ENCODE measurements around the gene AHI1.

AHI1 gene

GRCh38 chr6:135281964-135282363 lies 215.6 kb downstream of the AHI1 start:
- Histone ChIP-seq H3K4me3 (ENCODE audit: low read length in 2 of 2) (no peak overlapping the region), H2BK5ac (ENCODE audit: low read length) (no peak overlapping the region), H4K8ac (ENCODE audit: low read depth, low read length) (no peak overlapping the region), H3K9ac (ENCODE audit: low read depth, low read length, poor library complexity) (no peak overlapping the region), H3K9me3 (replicated peaks in 1 of 2; ENCODE audit: control insufficient read depth in 2 of 2, insufficient read depth in 1 of 2, low read depth in 1 of 2, low read length in 2 of 2) (no peaks in the 10 kb centered on the region), H2AK5ac (ENCODE audit: low read depth, low read length) (no peak overlapping the region), H2AFZ (ENCODE audit: low read length) (no peak overlapping the region), H2BK15ac (ENCODE audit: low read length) (no peak overlapping the region), H3K36me3 (replicated peaks in 1 of 2; ENCODE audit: control insufficient read depth in 2 of 2, insufficient read depth in 2 of 2, low read length in 2 of 2) (no peaks in the 10 kb centered on the region), H4K91ac (ENCODE audit: low read depth, low read length, poor library complexity) (no peak overlapping the region), H3K4ac (ENCODE audit: low read length) (no peak overlapping the region), H3K18ac (ENCODE audit: low read length) (no peak overlapping the region), H3K23ac (ENCODE audit: low read depth, low read length, poor library complexity) (no peak overlapping the region), H3K27ac (replicated peaks; ENCODE audit: low read length) (no peak overlapping the region), H2BK120ac (ENCODE audit: low read depth, low read length) (no peak overlapping the region), H3K14ac (ENCODE audit: low read length) (no peak overlapping the region), H3K27me3 (ENCODE audit: control insufficient read depth in 3 of 3, insufficient read depth in 3 of 3, low read depth in 1 of 3, low read length in 3 of 3) (no peaks in the 10 kb centered on the region), H3K79me1 (ENCODE audit: low read depth, low read length) (no peaks in the 10 kb centered on the region), H2BK12ac (ENCODE audit: low read length) (no peak overlapping the region), H3K4me1 (ENCODE audit: control insufficient read depth in 2 of 2, insufficient read depth in 1 of 2, low read depth in 1 of 2, low read length in 2 of 2) (peaks cover 0 to 3% of the 10 kb centered on the region in 2 donors), H3K4me2 (ENCODE audit: insufficient read depth, low read length, poor library complexity, severe bottlenecking) (no peak overlapping the region)
- no CpG with 5 or more reads among the region's 4 CpGs for WGBS, 2 donors (ENCODE audit: extremely low coverage in 2 of 2, insufficient read length in 2 of 2, insufficient replicate concordance in 1 of 2)
- DNase-seq (ENCODE audit: low spot score) = no peak

GRCh38 chr6:135281227-135281626 lies 216.3 kb downstream of the AHI1 start:
- H3K27me3 ChIP-seq (ENCODE audit: control insufficient read depth in 3 of 3, insufficient read depth in 3 of 3, low read depth in 1 of 3, low read length in 3 of 3) = no peaks in the 10 kb centered on the region
- H3K4me1 ChIP-seq (ENCODE audit: control insufficient read depth in 2 of 2, insufficient read depth in 1 of 2, low read depth in 1 of 2, low read length in 2 of 2) = peaks cover 0 to 3% of the 10 kb centered on the region in 2 donors
- H3K36me3 ChIP-seq (replicated peaks in 1 of 2; ENCODE audit: control insufficient read depth in 2 of 2, insufficient read depth in 2 of 2, low read length in 2 of 2) = no peaks in the 10 kb centered on the region
- no peaks in the 10 kb centered on the region for H3K79me1 ChIP-seq (ENCODE audit: low read depth, low read length)
- no peak overlapping the region for H2BK5ac ChIP-seq (ENCODE audit: low read length)
- no peak overlapping the region for H4K8ac ChIP-seq (ENCODE audit: low read depth, low read length)
- H2BK15ac ChIP-seq (ENCODE audit: low read length) = no peak overlapping the region
- H3K14ac ChIP-seq (ENCODE audit: low read length) = no peak overlapping the region
- no peak overlapping the region for H3K9ac ChIP-seq (ENCODE audit: low read depth, low read length, poor library complexity)
- H4K91ac ChIP-seq (ENCODE audit: low read depth, low read length, poor library complexity) = no peak overlapping the region
- no peak overlapping the region for H3K18ac ChIP-seq (ENCODE audit: low read length)
- no peak overlapping the region for H2BK12ac ChIP-seq (ENCODE audit: low read length)
- no peak overlapping the region for H2AFZ ChIP-seq (ENCODE audit: low read length)
- no peak overlapping the region for H3K4ac ChIP-seq (ENCODE audit: low read length)
- no CpG with 5 or more reads among the region's 2 CpGs for WGBS, 2 donors (ENCODE audit: extremely low coverage in 2 of 2, insufficient read length in 2 of 2, insufficient replicate concordance in 1 of 2)
- no peak overlapping the region for H2BK120ac ChIP-seq (ENCODE audit: low read depth, low read length)
- H3K4me3 ChIP-seq (ENCODE audit: low read length in 2 of 2) = no peak overlapping the region
- no peak overlapping the region for H3K23ac ChIP-seq (ENCODE audit: low read depth, low read length, poor library complexity)
- no peak overlapping the region for H2AK5ac ChIP-seq (ENCODE audit: low read depth, low read length)
- no peak overlapping the region for H3K27ac ChIP-seq (replicated peaks; ENCODE audit: low read length)
- no peaks in the 10 kb centered on the region for H3K9me3 ChIP-seq (replicated peaks in 1 of 2; ENCODE audit: control insufficient read depth in 2 of 2, insufficient read depth in 1 of 2, low read depth in 1 of 2, low read length in 2 of 2)
- no peak for DNase-seq (ENCODE audit: low spot score)
- no peak overlapping the region for H3K4me2 ChIP-seq (ENCODE audit: insufficient read depth, low read length, poor library complexity, severe bottlenecking)

- Histone ChIP-seq H3K79me1 (ENCODE audit: low read depth, low read length) (no peaks in the 10 kb centered on the region), H2BK5ac (ENCODE audit: low read length) (no peak overlapping the region), H4K8ac (ENCODE audit: low read depth, low read length) (no peak overlapping the region), H2AK5ac (ENCODE audit: low read depth, low read length) (no peak overlapping the region), H3K4ac (ENCODE audit: low read length) (no peak overlapping the region), H3K9ac (ENCODE audit: low read depth, low read length, poor library complexity) (no peak overlapping the region), H2BK15ac (ENCODE audit: low read length) (no peak overlapping the region), H3K4me1 (ENCODE audit: control insufficient read depth in 2 of 2, insufficient read depth in 1 of 2, low read depth in 1 of 2, low read length in 2 of 2) (peaks cover 0 to 3% of the 10 kb centered on the region in 2 donors), H3K27ac (replicated peaks; ENCODE audit: low read length) (no peak overlapping the region), H2AFZ (ENCODE audit: low read length) (no peak overlapping the region), H3K23ac (ENCODE audit: low read depth, low read length, poor library complexity) (no peak overlapping the region), H4K91ac (ENCODE audit: low read depth, low read length, poor library complexity) (no peak overlapping the region), H3K36me3 (replicated peaks in 1 of 2; ENCODE audit: control insufficient read depth in 2 of 2, insufficient read depth in 2 of 2, low read length in 2 of 2) (no peaks in the 10 kb centered on the region), H3K4me3 (ENCODE audit: low read length in 2 of 2) (no peak overlapping the region), H3K27me3 (ENCODE audit: control insufficient read depth in 3 of 3, insufficient read depth in 3 of 3, low read depth in 1 of 3, low read length in 3 of 3) (no peaks in the 10 kb centered on the region), H2BK12ac (ENCODE audit: low read length) (no peak overlapping the region), H3K18ac (ENCODE audit: low read length) (no peak overlapping the region), H2BK120ac (ENCODE audit: low read depth, low read length) (no peak overlapping the region), H3K9me3 (replicated peaks in 1 of 2; ENCODE audit: control insufficient read depth in 2 of 2, insufficient read depth in 1 of 2, low read depth in 1 of 2, low read length in 2 of 2) (no peaks in the 10 kb centered on the region), H3K14ac (ENCODE audit: low read length) (no peak overlapping the region), H3K4me2 (ENCODE audit: insufficient read depth, low read length, poor library complexity, severe bottlenecking) (no peak overlapping the region)
- no CpG with 5 or more reads among the region's 6 CpGs for WGBS, 2 donors (ENCODE audit: extremely low coverage in 2 of 2, insufficient read length in 2 of 2, insufficient replicate concordance in 1 of 2)
- DNase-seq (ENCODE audit: low spot score) = no peak
Measured at GRCh38 chr6:135280375-135281136, 217.0 kb downstream of the AHI1 start.

DNA sequence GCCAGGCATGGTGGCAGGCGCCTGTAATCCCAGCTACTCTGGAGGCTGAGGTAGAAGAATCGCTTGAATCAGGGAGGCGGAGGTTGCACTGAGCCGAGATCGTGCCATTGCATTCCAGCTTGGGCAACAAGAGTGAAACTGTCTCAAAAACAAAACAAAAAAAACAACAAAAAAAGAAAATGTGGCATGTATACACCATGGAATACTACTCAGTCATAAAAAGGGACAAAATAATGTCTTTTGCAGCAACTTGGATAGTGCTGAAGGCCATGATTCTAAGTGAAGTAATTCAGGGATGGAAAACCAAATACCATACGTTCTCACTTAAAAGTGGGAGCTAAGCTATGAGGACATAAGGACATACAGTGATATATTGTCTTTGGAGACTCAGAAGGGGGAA lies 220.1 kb downstream of the AHI1 start:
- no peak overlapping the region for H3K27ac ChIP-seq (replicated peaks; ENCODE audit: low read length)
- H2BK15ac ChIP-seq (ENCODE audit: low read length) = no peak overlapping the region
- no peak overlapping the region for H3K23ac ChIP-seq (ENCODE audit: low read depth, low read length, poor library complexity)
- no peaks in the 10 kb centered on the region for H3K9me3 ChIP-seq (replicated peaks in 1 of 2; ENCODE audit: control insufficient read depth in 2 of 2, insufficient read depth in 1 of 2, low read depth in 1 of 2, low read length in 2 of 2)
- no peaks in the 10 kb centered on the region for H3K36me3 ChIP-seq (replicated peaks in 1 of 2; ENCODE audit: control insufficient read depth in 2 of 2, insufficient read depth in 2 of 2, low read length in 2 of 2)
- no peak overlapping the region for H3K4me3 ChIP-seq (ENCODE audit: low read length in 2 of 2)
- H3K4me2 ChIP-seq (ENCODE audit: insufficient read depth, low read length, poor library complexity, severe bottlenecking) = no peak overlapping the region
- H3K79me1 ChIP-seq (ENCODE audit: low read depth, low read length) = no peaks in the 10 kb centered on the region
- no peak for DNase-seq (ENCODE audit: low spot score)
- no peak overlapping the region for H2AK5ac ChIP-seq (ENCODE audit: low read depth, low read length)
- H3K9ac ChIP-seq (ENCODE audit: low read depth, low read length, poor library complexity) = no peak overlapping the region
- no peak overlapping the region for H3K18ac ChIP-seq (ENCODE audit: low read length)
- H2AFZ ChIP-seq (ENCODE audit: low read length) = no peak overlapping the region
- no peak overlapping the region for H4K91ac ChIP-seq (ENCODE audit: low read depth, low read length, poor library complexity)
- no peak overlapping the region for H2BK120ac ChIP-seq (ENCODE audit: low read depth, low read length)
- WGBS, 2 donors (ENCODE audit: extremely low coverage in 2 of 2, insufficient read length in 2 of 2, insufficient replicate concordance in 1 of 2) = no CpG with 5 or more reads among the region's 6 CpGs
- H2BK5ac ChIP-seq (ENCODE audit: low read length) = no peak overlapping the region
- H3K14ac ChIP-seq (ENCODE audit: low read length) = no peak overlapping the region
- no peak overlapping the region for H2BK12ac ChIP-seq (ENCODE audit: low read length)
- no peak overlapping the region for H4K8ac ChIP-seq (ENCODE audit: low read depth, low read length)
- H3K4me1 ChIP-seq (ENCODE audit: control insufficient read depth in 2 of 2, insufficient read depth in 1 of 2, low read depth in 1 of 2, low read length in 2 of 2) = peaks cover 0 to 3% of the 10 kb centered on the region in 2 donors
- H3K27me3 ChIP-seq (ENCODE audit: control insufficient read depth in 3 of 3, insufficient read depth in 3 of 3, low read depth in 1 of 3, low read length in 3 of 3) = no peaks in the 10 kb centered on the region
- H3K4ac ChIP-seq (ENCODE audit: low read length) = no peak overlapping the region

All from neuronal stem cell (in vitro differentiated cells).